Measurements from ENCODE around the gene IFNG. TPM values are rescaled to one million over a fixed set of nuclear protein-coding genes. Genes with fewer than 3 reads are reported as not detected.

Gene IFNG
- total RNA-seq, 1 donor from 2014 or later, result not detected

DNA sequence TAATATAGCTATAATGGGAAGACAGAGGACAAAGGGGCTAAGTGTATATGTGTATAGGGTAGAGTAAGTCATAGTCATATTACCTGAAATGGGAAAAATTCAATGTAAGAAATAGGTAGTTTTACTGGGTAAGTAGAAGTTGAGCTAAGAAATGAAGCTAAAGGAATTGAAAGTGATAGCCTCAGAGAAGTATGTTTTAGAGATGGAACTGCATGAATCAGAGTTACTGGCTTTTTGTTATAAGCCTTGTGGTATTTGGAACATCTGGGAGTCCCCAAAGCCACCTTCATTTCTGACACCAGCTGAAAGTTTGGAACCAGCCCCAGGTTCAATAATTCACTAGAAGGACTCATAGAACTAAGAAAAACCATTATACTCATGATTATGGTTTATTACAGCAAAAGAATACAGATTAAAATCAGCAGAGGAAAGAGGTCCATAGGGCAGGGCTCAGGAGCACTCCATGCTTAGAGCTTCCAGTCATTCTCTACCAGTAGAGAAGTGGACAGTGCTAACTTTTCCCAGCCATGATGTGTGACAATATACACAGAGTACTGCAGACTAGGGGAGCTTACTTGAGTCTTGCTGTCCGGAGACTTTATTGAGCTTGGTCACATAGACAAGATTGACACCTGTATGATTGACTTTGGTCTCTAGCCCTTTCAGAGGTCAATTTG lies 9.8 kb upstream of the IFNG start:
- no peak for DNase-seq (ENCODE audit: low read depth in 2 of 2)

DNA sequence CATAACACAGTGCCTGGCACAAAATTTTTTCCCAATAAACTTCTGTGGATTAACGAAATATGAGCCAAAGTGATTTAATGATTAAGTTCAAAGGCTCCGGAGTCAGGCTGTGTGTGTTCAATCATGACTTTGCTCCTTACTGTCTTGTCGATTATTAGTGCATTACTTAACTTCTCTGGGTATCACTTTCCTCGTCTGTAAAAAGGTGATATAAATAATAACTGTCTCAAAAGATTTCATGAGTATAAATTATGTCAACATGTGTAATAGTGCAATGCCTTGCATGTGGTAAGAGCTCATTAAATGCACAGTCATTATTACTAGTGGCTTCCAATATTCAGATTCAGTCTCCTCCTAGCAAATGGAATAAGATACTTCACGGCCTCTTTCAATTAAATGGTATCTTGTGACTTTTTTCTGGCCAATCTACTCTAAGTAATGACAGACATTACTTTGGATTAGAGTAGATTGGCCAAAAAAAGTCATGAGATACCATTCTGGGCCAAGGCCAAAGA lies 6.8 kb upstream of the IFNG start:
- no peak for DNase-seq (ENCODE audit: low read depth in 2 of 2)

DNA sequence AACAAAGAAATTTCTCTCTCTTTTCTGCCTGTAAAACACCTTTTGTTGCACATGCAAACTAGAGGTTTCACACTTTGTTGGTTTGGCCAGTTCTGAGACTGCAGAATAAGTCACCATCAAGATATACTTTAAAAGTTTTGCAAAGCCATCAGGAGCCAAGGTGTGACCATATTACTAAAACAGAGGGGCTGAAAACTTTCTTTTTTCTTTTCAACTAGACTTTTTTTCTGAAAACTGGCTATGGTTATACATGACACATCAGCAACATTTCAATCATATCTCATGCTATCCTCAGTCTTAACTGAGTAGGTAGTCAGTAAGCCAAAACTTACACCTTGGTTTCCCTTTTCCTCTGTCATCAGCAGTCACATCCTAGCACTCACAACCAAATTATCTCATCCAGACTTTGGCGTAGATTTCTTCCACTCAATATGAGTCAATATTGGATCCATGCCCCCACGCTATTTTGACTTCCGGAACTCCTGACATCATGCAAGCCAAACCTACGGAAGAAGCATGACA lies 4.1 kb upstream of the IFNG start:
- no peak for DNase-seq (ENCODE audit: low read depth in 2 of 2)

DNA sequence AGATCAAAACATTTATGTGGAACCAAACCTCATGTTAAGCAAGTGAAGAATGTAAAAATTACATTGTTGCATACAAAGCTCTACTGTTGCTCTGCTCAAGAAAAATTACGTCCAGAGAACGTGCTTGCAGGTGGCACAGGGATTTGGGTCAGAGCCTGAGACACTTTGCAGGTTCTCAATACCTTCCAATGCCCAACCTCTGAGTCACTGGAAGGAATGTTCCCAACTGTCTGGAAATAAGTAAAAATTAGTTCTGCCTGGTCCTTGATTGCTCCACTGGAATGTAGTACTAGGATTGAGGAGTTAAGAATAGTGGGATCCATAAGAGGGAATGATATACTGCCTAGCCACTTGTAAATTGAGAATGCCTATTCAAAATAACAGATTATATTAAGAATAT lies 2.8 kb upstream of the IFNG start:
- no peak for DNase-seq (ENCODE audit: low read depth in 2 of 2)

DNA sequence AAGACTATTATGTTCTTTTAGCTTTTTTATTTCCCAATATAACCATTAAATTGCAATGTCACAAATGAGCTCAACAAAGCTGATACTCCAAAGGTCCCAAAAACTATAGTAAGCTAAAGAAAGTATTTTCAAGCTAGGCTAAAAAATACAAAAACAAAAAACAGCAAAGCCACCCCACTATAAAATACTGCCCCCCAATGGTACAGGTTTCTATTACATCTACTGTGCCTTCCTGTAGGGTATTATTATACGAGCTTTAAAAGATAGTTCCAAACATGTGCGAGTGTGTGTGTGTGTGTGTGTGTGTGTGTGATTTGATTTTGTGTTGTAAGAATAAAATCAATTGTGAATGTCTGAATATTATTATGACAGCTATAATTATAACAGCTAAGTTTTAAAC lies 1.1 kb downstream of the IFNG start:
- peak in 1 of 2 donors; percentile 7 for DNase-seq (ENCODE audit: low read depth in 2 of 2)

DNA sequence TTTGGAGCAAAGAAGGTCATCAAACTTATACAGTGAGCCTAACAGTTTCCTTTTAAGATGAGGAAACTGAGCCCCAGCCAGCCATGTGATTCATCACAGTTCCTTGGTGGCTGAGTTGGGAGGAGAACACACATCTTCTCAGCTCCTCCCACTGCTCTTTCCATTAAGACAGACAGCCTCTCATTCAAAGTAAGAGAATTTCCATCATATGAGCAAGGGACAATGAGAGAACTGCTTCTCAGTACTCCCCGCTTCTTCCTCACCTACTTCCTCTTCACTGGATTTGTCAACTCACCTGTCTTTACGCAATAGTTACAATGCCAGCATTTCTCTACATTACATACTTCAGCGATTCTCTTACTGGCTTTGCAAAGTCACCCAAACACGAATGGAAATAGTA lies 2.2 kb downstream of the IFNG start:
- no peak for DNase-seq (ENCODE audit: low read depth in 2 of 2)

DNA sequence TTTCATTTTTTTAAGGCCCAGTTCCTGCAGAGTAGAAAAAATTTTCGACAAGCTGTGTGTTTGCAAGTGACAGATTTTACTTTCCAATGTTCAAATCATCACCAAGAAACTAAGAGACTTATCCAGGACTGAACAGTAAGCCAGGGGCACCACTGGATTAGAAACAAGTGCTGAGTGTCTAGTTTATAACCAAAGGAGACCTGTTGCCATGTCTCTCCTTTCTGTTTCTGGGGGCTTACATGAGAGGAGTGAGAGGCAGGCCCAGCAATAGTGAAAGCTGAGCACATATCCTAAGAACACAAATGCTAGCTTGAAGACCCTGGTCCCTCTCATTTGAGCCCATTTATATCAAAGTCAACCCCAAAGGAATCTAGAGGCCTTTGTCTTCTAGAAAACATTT lies 2.9 kb downstream of the IFNG start:
- DNase-seq (ENCODE audit: low read depth in 2 of 2), result no peak

DNA sequence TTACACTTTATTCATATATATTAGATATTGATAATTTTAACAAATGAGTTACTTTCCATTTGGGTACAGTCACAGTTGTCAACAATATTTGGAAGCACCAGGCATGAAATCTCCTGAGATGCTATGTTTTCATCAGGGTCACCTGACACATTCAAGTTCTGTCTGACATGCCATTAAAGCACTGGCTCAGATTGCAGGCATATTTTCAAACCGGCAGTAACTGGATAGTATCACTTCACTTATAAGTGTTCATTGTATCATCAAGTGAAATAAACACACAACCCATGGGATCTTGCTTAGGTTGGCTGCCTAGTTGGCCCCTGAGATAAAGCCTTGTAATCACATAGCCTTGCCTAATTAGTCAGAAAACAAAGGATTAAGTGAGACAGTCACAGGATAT lies 4.8 kb downstream of the IFNG start:
- DNase-seq (ENCODE audit: low read depth in 2 of 2), result no peak

DNA sequence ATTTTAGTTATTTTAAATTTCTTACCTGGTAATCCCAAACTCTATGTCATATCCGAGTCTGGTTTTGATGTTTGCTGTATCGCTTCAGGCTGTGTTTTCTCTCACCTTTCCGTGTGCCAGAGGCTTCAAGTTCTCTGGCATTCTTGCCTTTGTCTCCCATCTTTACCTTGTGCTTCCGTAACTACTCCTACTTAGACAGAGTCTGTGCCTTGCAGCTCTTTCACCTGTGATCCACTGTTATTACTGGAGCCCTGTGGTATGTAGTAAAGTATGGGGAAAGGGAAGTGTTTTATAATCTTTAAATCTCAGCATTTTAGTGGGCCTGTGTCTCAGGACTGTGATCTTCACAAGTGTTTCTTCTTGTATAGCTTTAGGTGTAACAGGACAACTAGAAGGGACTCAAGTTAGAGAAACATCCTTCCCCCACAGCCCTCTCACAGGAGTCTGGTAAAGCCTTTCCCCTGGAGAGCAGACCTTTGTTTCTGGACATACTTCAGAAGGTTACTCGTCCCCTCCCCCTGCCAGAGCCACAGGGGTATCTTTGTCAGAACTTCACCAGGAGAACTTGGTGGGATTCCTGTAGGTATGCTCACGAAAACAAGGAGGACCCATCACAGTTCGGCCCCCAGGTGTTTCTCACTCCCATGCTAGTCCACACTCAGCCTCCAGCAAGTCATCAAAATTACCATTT lies 11.1 kb downstream of the IFNG start:
- no peak for DNase-seq (ENCODE audit: low read depth in 2 of 2)

DNA sequence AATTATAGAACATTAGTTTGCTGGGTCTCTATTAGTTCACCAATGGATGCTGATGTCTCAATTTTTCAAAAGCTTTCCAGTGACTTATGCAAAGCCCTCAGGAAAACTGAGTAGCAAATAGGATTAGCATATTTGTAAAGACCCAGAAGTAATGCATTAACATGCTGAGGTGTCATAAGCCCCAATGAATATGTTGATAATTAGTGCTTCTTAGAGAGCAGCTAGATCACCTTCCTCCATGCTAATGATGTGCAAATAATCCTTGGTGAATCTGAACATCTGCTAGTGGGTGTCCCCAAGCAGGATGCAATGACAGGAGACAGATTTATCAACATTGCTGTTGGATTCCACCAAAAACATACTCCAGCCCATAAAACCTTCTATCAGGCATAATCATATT lies 19.0 kb downstream of the IFNG start:
- DNase-seq (ENCODE audit: low read depth in 2 of 2), result no peak

DNA sequence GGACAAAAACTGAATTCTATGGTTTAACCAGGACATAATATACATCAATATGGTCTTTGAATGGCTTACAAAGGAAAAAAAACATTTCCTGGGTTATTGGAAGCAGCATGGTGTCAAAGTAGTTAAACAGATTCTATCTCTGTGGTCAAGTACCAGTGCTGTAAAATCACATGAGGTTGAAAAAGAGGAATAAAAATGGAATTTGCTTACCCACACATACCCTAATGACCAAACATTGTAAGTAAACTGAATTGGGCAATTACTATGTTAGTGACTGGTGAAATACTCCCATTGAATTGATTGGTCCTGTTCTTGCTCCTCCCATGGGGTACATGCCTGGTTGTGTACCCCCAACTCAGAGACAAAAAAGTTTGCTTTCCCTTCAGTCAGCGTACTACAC lies 19.6 kb downstream of the IFNG start:
- no peak for DNase-seq (ENCODE audit: low read depth in 2 of 2)

DNA sequence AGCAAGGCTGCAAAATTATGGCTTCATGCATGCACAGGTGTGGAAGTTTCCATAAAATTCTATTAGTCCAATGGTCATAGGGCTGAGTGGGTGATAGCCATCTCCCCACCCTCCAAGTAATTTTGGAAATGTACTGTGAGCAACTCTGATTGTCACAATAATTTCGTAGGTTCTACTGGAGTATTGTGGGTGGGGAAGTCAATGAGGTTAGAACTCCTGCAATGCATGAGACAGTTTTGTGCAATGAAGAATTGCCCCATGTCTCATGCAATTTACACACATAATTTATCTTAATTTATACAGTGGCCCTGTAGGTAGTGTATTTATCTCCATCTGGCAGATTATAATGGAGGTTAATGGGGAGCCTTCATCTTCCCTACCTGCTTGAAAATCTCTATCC lies 20.5 kb downstream of the IFNG start:
- DNase-seq (ENCODE audit: low read depth in 2 of 2), result no peak

DNA sequence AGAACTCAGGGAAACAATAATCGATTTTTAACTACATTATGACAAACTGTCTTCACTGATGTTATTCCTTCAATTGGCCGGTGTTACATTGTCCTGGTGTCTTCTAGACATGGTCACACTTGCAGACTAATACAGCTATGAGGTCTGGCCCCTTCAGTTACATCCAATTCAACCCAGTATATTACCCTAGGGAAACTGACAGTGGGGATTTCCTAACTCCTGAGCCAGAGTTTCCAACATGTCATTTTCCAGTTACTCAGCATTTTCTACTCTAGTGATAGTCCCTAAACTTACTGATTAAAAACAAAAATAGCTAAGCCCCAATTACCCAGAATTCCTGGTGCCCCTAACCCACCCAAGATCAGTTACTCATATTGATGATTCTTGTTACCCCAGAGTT lies 21.1 kb downstream of the IFNG start:
- DNase-seq (ENCODE audit: low read depth in 2 of 2), result no peak

DNA sequence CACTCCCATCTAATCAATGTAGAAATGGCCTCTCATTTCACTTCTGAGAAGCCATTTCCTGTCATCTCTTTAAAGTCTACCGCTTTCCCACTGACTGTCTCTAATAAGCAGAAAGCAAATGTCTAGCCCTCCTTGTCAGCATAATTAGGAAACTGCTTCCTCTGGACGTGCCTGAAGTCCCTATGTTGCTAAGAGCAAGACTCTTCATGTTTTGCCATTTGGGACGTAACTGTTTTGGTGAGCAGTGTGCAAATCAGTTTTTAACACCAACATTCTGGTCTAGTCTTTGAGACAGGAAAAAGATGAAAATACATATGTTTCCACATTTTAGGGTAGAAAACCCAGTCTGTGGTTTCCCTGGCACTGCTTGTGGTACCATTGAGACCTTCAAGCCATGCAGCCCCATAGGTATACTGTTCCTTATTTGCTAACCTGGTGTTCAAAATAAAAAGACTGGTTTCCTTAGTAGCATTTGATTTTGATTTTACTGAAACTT lies 22.2 kb downstream of the IFNG start:
- no peak for DNase-seq (ENCODE audit: low read depth in 2 of 2)

DNA sequence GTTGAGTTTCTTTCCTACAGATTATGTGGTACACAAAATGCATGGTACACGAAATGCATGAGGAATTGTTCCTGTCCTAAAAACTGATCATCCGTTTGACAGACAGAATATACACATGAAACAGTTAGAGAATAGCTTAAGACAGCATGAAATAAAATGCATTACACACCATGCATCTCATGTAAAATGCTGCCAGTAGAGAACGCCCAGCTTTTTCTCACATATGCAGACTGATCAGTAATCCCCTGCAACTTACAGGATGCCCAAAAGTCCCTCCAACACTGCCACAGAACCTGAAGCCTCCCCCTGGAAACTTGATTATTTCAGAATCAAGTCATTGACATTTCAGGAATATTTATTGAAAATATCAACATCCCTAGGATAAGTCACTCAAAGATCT lies 24.0 kb downstream of the IFNG start:
- DNase-seq (ENCODE audit: low read depth in 2 of 2), result no peak

DNA sequence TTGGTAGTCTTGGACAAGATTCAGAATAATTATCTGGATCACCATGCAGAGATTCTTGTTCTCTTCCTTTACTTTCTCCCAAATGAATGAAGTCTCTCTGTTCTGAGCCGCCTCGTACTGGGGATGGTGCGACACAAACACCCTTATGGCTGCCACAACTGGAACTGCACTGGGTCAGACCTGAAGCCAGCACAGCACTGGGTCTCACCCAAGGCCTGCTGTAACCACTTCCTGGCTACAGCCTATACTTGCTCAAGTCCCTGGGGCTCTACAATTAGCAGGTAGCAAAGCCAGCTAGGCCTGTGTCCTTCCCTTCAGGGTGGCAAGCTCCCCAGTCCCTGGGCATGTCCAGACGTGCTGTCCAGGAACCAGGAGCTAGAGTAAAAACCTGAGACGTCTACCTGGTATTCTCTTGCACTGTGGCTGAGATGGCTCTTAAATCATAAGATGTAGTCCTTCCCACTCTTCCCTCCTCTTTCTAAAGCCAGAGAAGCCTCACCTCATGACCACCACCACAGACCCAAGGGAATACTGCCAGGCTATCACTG lies 27.6 kb downstream of the IFNG start:
- no peak for DNase-seq (ENCODE audit: low read depth in 2 of 2)

DNA sequence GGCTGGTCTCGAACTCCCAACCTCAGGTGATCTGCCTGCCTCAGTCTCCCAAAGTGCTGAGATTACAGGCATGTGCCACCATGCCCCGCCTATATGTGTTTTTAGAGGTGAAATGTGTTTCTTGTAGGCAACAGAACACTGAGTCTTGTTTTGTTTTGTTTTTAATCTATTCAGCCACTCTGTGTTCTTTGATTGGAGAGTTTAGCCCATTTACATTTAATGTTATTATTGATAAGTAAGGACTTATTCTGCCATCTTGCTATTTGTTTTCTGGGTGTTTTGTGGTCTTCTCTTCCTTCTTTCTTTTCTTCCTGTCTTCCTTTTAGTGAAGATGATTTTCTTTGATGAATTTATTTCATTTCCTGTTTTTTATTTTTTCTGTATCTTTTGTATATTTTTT lies 29.6 kb downstream of the IFNG start:
- DNase-seq (ENCODE audit: low read depth in 2 of 2), result no peak

DNA sequence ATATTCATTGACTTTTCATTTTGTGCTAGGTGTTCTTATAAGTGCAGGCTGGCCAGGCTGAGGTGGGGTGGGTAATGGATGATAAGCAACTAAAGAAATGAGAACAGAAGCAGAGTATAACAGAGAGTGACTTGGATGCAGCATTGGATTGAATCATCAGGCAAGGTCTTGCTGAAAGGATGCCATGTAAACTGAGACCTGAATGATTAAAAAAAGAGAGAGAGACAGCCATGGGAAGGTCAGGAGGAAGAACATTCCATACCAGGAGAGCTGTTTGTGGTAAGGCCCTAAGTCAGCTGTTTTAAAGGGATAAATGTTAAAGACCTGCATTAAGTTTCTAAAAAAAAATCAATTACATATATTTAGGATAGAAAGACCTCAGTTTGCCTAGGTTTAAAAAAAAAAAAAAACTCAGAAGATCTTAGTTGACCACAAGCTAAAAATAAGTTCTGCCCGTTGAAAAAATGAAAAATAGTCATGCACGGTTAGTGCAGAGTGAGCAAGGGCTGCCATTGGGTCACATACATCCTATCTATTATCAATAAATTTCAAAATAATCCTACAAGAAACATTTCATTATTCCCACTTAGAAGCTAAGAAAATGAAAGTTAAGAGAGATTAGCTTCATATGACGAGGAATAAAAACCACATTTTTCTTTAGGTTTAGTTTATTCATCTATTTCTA lies 37.2 kb downstream of the IFNG start:
- DNase-seq (ENCODE audit: low read depth in 2 of 2), result no peak

DNA sequence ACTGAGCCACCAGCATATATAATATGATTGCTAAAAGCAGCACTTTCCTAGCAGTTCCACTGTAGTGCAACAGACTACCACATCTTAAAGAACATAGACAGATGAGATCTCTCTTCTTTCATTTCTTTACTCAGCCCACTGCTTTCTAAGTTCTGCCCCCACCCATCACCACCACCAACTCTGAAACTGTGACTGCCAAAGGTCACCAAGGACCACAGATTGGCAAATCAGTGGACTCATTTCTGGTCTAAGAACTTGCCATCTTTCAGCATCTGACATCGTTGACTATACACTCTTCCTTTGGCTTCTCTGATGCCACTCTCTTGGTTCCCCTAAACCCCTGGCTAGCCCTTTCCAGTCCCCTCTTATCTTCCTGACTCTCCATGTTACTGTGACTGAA lies 38.4 kb downstream of the IFNG start:
- no peak for DNase-seq (ENCODE audit: low read depth in 2 of 2)

DNA sequence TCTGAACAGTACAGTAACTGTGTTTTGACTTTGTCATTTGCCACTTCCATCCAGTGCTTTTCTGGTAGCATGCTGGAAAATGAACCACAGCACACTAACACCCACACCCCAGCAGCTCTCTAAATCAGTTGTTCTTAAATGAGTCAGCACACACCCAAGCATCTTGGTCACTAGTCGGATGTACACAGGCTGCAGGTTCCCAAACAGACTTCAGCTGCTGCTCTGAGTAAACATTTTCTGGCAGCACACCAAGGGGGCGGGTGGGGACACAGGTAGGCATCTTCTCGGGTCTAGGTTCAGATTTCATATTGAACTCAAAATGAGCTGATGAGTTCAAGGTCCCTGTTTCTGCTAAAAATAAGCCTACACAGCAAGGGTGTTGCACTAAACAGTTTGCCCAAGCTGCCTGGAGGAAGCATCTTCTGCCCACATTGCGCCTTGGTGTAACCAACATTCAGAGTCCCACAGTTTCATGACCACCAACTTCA lies 39.8 kb downstream of the IFNG start:
- no peak for DNase-seq (ENCODE audit: low read depth in 2 of 2)

DNA sequence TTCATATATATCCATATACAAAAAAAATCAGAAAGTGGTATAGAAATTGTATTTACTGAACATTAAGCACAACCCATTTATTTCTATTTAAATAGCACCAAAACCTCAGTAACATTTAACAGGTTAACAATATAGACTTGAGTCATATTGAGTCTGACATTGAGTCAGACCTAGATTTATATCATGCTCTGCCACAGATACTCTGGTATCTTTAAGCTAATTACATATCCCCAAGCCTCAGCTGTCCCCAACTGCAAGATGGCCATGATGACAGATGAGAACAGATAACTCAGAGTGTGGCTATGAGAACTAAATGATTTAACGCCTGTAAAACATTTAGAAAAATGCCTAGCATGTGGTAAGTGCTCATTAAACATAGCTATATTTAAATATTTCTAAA lies 40.3 kb downstream of the IFNG start:
- DNase-seq (ENCODE audit: low read depth in 2 of 2), result no peak

Measured in dermis microvascular lymphatic vessel endothelial cell (primary cell).